ENCODE results near the gene GPR153.
"Not testable (repeated sequence)": the region's sequence is repeated elsewhere in the genome, so short reads cannot be mapped to it uniquely, and the experiment has no call there.

Gene GPR153

DNA sequence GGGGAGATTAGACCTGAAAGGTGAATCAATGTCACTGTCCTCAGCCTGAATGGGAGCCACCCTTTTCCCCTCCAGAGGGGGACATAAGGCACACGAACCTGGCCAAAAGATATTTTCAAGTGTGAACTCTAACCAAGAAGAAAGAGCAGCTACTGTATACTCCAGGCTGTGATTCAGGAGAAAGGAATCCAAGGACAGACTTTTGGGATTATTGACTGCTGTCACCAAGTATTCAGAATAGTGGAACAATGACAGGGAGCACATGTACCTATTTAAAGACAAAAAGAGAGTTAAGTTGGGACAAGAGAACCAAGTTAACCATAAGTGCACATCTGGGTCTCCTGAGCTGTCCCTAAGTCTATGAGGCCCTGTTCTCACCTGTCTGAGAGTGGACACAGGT is 27.5 kb downstream of the GPR153 start:
- DNase-seq (ENCODE audit: low read depth), result no peak

DNA sequence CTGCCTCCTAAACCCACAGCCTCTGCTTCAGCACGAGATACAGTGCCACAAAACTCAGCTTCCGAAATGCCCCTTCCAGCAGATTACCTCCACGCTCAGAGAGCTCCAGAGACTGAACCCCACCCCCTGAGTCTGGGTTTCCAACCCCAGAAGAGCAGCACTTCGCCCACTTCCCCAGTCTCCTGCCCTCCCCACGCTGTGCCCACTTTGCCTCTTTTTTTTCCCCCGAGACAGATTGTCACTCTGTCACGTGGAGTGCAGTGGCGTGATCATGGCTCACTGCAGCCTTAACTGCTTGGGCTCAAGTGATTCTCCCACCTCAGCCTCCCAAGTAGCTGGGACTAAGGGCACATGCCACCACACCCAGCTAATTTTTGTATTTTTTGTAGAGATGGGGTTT is 35.2 kb downstream of the GPR153 start:
- DNase-seq (ENCODE audit: low read depth), result no peak

DNA sequence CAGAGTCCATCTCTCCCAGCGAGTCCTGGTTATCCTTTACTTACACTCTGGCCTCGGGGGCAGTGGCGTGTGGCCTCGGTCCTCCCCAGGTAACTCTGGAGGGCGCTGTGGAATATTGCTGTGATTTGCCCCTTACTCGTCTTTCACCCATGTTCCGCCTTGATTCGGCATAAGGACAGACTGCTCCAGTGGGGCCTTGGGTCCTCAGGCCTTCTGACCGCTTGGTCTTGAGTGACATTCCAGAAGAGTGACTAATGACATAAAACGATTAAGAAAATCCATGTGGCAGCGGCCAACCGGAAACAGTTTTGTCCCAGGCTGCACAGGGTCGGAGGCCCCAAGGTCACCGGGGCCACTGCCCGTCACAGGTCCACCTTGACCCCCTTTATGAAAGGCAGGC is 36.2 kb downstream of the GPR153 start:
- DNase-seq (ENCODE audit: low read depth), result no peak

DNA sequence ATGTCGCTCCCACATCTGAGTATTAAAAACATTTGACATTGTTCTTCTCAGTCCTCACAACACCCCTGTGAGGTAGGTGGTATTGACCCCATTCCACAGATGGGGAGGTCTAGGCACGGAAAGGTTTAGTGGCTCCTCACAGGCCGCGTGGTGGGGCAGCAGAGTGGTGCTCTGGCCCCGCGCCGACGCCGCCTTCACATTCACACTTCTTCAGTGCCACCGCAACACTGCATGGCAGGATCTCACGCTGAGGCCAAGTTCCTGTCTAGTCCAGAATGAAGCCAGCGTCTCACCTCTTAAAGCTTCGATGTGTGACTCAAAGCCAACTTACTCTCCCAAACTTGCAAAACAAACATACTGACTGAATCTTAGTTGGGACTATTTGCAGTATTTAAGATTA is 37.3 kb downstream of the GPR153 start:
- no peak for DNase-seq (ENCODE audit: low read depth)

DNA sequence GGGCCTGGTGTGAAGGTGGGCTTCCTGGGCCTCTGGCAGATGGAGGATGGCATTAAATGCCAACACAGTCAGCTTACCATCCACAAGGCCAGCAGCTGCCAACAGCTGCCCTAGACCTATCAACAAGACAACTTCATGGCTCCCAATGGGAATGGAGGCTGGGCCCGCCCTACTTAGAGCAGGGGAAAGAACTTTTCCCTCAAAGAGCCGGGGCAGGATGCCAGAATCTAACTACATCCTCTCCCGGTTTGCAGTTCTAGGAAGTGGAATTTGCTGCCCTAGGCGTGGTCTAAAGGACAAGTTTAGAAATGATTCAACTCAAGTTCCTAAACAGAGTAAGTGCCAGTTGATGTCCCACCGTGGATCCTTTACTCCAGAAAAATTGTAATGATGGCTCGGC is 38.3 kb downstream of the GPR153 start:
- no peak for DNase-seq (ENCODE audit: low read depth)

DNA sequence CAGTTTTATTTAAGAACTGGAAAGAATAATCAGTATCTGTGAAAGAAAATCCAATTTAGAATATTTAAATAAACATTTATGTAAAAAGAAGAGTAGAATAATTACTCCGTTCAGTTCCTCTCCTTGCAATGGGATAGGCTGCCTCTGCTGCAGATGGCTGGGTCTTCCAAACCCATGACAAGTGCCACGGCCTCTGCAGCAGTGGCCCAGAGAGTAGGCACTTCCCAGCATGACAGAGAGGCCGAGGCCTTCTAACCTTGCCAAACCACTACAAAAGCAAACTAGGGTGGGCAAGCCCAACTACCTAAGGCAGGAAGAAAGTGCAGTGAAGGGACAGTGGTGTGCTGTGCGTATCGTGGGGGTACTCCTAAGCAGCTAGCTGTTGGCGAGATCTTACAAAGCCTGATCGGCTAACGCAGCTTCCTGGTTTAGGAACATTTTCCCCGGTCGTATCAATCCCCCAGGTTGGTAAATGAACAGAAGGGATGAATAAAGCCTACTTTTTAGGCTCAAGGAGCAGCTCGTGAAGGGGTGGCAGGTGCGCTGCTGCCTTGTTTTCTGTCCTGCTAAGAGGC is 39.6 kb downstream of the GPR153 start:
- no peak for DNase-seq (ENCODE audit: low read depth)

DNA sequence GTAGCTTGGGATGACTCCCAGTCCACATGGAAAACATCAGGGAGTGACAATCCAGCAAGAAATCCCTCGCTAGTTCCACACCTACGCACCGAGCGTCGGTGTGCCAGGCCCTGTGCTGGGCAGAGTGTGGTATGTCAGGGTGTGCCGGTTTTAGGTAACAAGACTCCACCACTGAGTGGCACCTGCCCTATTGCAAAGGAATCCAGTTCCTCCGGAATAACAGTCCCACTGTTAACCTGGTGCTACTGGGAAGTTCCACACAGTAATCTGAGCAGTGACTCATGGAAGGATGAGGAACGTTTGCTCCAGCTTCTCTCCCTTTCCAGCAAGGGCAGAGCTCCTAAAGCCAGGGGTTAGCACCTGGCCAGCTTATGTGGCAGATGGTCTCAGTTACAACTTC is 40.7 kb downstream of the GPR153 start:
- DNase-seq (ENCODE audit: low read depth), result no peak

DNA sequence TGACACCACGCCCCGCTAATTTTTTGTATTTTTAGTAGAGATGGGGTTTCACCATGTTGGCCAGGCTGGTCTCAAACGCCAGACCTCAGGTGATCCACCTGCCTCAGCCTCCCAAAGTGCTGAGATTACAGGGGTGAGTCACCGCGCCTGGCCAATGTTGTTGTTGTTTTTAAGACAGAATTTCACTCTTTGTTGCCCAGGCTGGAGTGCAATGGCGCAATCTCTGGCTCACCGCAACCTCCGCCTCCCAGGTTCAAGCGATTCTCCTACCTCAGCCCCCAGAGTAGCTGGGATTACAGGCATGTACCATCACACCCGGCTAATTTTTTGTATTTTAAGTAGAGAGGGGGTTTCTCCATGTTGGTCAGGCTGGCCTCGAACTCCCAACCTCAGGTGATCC is 41.3 kb downstream of the GPR153 start:
- DNase-seq (ENCODE audit: low read depth), result not testable (repeated sequence)

DNA sequence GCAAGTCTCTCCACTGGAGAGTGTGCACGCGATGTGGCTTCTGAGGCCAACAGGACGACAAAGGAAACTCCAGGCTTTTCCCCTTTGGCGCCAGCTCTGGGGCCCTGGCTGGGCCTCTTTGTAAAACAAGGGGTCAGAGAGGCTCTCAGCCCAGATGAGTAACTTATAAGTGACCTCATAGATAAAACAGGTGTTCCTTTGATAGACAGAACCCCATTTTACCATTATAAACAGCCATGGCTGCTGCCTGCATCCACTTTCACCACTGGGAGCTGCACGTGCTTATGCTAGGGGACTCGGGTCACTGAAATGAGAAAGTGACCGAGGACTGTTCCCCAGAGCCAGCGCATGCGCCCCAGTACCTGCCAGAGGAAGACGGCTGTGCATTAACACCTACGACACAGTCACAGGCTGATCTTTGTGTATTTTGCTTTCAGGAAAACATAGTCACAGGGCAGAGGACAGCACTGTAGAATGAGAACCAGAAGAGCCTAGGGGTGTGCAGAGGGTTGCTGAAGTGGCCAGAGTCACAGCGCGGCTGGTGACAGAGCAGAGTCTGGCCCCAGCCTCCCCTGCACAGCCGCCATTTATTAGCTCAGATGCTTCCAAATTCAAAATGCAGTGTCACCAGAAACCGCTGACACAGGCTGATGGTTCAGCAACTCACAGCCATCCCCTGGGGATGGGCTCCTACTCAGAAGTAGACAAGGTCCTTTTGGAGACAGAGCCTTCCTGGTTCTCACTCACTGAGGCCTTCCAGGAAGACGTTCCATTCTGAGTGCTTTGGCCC is 42.3 kb downstream of the GPR153 start:
- DNase-seq (ENCODE audit: low read depth), result no peak

DNA sequence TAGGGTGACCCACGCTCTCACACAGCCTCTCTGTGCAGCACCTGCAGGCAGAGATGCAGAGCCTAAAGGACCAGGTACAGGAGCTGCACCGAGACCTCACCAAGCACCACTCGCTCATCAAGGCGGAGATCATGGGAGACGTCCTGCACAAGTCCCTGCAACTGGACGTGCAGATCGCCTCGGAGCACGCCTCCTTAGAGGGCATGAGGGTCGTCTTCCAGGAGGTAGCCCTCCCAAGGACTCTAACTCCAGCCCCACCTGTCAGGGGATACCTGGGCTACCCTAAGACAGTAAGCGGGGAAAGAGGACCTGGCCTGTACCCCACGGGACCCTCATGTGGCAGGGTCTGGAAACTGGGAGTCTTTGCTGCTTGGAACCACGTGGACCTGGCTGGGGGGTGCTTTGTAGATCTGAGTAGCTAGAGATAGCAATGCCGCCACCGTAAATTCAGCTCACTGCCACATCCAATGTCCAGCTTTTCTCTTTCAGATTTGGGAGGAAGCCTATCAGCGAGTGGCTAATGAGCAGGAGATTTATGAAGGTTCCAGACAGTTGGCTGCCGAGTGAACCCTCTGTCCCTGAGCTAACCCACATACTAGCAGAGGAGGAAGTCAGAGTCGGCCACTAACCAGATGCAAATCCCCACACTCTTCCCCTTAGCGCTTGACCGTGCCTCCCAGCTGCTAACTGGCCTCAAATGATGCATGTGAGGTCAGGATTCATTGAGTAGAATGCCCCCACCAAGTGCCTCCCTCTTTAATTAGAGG is 48.5 kb downstream of the GPR153 start:
- DNase-seq (ENCODE audit: low read depth), result no peak

DNA sequence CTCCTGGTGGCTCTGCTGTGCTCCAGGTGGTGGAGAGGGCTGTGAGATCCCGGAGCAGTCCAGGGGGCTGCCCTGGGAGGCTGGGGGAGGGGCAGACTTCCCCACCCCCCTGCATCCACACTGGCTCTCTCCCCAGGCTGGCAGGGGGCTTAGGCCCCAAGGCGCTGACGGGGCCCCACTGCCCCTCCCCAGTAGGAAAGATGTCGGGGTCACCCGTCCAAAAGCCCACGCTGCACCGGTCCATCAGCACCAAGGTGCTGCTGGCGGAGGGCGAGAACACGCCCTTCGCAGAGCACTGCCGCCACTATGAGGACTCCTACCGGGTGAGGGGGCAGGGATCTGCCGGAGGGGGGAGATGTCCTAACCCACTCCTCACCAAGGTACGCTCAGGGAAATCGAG is 49.2 kb downstream of the GPR153 start:
- DNase-seq (ENCODE audit: low read depth), result no peak

DNA sequence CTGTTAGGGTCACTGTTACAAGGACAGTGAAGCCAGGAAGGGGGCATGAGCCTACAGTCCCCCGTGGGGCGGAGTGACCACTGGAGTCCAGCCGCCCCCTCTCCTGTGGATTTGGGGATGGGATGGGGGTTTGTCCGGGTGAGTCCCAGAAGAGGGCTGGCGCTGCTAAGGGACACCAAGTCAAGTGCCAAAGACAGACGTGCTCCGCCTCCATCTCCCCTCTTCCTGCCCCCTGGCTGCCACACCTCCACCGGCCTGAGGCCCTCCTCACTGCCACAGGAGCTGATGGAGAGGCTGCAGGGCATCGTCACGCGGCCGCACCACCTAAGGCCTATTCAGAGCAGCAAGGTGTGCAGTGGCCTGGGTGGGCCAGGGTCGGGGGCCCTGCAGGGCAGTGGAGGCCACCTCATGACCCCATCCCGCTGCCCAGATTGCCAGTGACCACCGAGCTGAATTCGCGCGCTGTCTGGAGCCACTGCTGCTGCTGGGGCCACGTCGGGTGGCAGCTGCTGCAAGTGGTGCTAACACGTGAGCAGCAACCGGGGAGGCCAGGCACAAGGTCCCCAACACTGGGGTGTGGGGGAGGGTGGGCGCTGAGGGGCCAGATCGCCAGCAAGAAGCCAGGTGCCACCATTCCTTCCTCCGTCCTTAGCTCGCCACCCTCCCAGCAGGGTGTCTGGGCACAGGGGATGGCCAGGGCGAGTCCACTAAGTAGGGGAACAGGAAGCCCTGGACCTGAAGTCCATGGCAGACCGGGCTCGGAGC is 50.1 kb downstream of the GPR153 start:
- DNase-seq (ENCODE audit: low read depth), result no peak

DNA sequence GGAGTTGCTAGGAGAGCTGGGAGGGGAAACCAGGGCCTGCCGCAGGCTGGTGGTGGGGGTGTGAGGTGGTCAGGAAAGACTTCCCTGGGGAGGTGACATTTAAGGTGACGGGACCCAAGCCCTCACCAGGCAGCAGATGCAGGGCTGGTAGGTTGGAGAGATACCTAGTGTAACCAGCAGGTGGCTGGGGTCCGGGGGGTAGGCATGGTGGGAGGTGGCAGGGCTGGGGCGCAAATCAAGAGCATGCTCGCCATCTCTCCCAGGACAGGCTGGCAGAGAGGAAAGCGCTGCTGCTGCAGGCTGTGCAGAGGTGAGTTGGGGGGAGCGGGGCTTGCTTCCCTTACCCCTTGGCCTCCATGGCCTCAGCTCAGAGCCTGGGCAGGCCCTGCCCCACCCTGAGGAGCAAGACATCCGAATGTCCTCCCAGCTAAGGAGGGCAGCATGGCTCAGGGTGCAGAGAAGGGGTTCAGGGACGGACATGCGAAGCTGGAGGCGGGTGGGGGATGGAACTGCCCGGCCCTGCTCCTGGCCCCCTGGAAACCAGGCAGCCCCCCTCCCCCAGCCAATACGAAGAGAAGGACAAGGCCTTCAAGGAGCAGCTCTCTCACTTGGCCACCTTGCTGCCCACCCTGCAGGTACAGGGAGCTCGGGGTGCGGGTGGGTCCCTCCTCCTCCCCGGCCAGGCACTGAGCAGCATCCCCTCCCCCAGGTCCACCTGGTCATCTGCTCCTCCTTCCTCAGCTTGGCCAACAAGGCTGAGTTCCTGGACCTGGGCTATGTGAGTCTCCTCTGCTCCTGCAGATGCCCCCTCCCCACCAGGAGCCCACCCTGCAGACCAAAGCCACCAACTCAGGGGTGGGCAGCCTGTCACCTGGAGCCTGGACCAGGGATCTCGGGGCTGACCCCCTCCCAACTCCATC is 51.0 kb downstream of the GPR153 start:
- DNase-seq (ENCODE audit: low read depth), result no peak

DNA sequence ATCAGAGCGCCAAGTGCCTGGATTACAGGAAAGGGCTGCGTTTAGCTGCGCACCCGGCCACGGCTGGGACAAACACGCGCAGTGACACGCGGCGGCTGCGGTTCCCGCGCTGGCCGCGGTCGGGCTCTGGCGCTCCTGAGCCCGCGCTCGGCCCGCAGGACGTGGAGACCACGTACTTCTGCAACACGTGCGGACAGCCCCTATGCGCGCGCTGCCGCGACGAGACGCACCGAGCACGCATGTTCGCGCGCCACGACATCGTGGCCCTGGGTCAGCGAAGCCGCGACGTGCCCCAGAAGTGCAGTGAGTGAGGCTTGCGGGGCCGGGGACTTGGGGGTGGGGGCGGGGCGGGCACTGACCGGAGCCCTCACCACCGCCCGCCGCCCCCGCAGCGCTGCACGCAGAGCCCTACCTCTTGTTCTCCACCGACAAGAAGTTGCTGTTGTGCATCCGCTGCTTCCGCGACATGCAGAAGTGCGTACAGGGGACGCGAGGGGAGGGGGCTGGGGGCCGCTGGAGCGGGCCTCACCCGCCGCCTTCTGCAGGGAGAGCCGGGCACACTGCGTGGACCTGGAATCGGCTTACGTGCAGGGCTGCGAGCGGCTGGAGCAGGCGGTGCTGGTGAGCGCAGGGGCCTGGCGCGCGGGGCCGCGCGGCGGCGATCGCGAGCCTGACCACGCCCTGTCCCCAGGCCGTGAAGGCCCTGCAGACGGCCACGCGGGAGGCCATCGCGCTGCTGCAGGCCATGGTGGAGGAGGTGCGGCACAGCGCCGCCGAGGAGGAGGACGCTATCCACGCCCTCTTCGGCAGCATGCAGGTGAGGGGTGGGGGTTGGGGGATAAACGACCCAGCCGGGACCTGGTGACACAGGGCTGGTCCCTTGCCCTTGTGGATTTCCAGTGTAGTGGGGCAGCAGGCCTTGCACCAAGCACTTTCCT is 51.9 kb downstream of the GPR153 start:
- no peak for DNase-seq (ENCODE audit: low read depth)

DNA sequence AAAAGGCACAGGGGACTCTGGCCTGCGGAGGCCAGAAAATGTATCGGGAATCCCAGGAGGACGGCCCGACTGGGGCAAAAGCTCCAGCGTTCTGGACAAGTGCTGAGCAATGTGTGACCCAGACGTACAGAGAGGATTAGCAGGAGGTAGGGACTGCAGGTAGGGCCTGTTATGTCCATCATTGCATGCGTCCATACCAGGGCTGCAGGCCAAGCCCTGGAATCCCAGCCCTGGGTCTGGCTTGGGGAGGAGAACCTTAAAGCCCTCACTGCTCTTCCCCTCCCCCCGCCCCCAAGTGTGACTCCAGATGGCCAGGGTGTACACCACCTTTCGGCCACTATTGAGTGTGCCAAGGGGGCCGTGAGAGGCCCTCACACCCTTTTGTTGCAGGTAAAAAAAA is 53.0 kb downstream of the GPR153 start:
- no peak for DNase-seq (ENCODE audit: low read depth)

DNA sequence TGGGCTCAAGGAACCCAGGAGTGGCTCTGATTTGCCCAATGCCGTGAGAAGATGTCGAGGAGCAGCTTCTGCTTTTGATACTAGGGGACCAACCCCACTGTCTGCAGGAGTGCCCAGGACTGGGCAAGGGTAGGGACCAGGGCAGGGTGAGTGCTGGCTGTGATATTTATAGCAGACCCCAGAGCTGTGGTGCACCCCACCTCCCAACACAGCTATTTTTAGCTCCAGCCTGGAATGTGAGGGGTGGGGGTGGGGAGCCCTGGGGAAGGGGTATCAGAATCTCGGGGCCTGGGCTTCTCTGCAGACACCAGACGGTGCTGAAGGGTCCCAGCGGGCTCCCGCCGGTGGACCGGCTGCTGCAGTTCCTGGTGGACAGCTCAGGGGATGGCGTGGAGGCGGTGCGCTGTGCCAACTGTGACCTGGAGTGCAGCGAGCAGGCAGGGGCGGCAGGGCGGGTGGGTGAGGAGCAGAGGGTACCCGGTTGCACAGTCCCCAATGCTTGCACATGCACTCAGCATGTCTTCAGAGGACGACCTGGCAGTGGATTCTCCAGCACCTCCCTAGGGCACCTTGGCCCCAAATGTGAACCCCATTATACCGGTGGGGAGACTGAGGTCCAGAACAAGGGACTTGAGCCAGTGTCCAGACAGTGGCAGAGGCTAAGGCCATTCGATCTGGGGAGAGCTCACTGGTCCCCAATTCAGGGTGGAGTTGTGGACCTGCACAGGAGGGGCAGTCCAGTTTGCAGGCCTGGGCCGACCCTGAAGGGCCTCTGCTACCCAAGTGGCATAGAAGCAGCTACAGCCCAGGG is 53.6 kb downstream of the GPR153 start:
- DNase-seq (ENCODE audit: low read depth), result no peak

DNA sequence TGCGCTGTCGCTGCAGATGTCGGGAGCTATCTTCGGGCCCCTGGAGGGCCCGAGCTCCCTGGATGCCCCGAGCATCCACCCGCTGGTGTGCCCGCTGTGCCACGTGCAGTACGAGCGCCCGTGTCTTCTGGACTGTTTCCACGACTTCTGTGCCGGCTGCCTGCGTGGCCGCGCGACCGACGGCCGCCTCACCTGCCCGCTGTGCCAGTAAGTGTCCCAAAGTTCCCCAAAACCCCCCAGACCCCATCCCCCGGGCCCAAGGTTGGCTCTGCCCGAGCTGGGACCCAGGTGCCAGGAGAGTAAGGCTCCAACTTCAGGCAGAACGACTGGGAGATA is 54.4 kb downstream of the GPR153 start:
- DNase-seq (ENCODE audit: low read depth), result no peak

DNA sequence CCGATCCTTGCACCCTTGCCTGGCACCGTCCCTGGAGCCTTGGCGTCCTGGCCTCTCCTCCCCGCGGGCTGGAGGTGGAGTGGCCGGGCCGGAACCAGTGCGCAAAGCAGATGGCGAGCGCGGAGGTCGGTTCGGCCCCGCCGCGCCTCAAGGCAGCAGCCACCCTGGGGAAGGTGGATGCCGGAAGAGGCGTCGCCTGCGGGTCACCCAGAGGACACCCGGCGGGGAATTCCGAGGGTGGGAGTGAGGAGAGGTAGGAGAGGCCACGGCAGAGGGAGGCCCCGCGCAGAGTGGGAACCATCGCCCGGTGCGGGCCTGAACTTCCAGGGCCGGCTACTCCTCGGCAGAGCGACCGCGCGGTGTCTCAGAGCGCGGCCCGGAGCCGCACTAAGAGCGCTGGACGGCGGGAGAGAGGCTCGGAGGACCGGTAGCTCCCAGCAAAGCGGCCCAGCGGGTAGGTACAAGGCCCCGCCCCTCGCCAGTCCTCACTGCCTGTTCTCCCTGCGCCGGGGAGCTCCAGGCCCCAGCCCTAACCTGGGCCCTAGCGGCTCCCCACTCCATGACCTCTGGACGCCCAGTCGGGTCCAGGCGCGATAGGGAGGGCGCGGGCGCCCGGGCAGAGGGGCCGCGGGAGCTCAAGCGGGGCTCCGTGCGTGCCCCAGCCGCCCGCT is 54.9 kb downstream of the GPR153 start, which contains the start of gene RNF207:
RNF207 (plus strand) TSS at position 271 of the 671 bp plus-strand sequence. CDS start 417 bp downstream, outside the sequence.
- DNase-seq (ENCODE audit: low read depth), result peak; percentile 48

DNA sequence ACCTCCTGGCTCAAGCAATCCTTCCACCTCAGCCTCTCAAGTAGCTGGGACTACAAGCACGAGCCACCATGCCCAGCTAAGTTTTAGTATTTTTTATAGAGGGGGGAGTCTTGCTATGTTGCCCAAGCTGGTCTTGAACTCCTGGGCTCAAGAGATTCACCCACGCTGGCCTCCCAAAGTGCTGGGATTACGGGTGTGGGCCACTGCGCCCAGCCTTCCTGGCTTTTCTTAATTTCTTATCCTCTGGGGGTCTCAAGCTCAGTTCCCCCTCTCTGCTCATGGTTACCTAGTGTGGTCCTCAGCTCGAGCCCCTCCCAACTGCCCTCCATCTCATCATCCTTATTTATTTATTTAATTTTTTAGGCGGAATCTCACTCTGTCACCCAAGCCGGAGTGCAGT is 58.6 kb downstream of the GPR153 start:
- no peak for DNase-seq (ENCODE audit: low read depth)

All from non-pigmented ciliary epithelial cell (primary cell).